ENCODE results near the gene DCP2.
"Not testable (repeated sequence)": the region's sequence is repeated elsewhere in the genome, so short reads cannot be mapped to it uniquely, and the experiment has no call there.

GRCh38 chr5:112963374-112963733 is 13.2 kb upstream of the DCP2 start:
- TF ChIP-seq POLR2A (IDR thresholded peaks at IDR 0.05); CTCF (IDR thresholded peaks at IDR 0.05); POLR2AphosphoS5 (IDR thresholded peaks at IDR 0.05; ENCODE audit: insufficient read depth in 1 of 2, low read depth in 1 of 2): not testable (repeated sequence)

All from vagina (tissue), 2 donors.